Uterus (tissue), 2 donors: ENCODE measurements around the gene MYBBP1A.

Source experiments
- POLR2A ChIP-seq, 2 donors: fragments of 450-650 bp; IDR thresholded peaks; one replicate each; pipeline ENCODE4 v1.6.1; 2016; ENCODE audit warnings: antibody characterized with exemption in 2 of 2, mild to moderate bottlenecking in 1 of 2, moderate library complexity in 1 of 2
- TF ChIP-seq, protein P1 (sequence below), 4 experiments: fragments of 200-600 bp in 2 of 4; fragments of 450-650 bp in 2 of 4; sonication (generic) in 2 of 4; IDR thresholded peaks; one replicate each; pipeline ENCODE4 v1.5.1; 2016 to 2019; ENCODE audit warnings: antibody characterized with exemption in 4 of 4, mild to moderate bottlenecking in 2 of 4, moderate library complexity in 1 of 4

DNA sequence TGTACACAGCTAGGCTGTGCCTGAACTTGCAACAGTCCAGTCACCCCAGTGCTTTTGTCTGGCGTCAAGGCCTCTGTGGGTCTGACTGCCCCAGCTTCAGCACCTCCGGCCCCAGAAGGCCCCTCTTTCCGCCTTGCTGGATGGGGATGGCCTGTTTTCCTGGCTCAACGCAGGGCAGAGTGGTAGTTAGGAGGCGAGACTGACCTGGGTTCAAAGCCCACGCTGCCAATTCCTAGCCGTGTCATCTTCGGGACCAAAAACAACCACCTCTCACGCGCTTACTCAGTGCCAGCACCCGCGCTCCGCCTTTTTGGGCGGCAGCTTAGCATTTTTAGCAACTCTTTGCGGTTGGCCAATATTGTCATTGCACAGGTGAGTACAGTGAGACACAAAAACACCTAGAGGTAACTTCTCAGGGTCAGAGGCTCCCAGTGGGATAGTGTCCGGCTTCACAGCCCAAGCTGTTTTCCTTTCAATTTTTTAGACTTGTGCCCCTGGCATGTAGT, 4.6 kb downstream of the MYBBP1A start:
- TF ChIP-seq, protein P1, sequence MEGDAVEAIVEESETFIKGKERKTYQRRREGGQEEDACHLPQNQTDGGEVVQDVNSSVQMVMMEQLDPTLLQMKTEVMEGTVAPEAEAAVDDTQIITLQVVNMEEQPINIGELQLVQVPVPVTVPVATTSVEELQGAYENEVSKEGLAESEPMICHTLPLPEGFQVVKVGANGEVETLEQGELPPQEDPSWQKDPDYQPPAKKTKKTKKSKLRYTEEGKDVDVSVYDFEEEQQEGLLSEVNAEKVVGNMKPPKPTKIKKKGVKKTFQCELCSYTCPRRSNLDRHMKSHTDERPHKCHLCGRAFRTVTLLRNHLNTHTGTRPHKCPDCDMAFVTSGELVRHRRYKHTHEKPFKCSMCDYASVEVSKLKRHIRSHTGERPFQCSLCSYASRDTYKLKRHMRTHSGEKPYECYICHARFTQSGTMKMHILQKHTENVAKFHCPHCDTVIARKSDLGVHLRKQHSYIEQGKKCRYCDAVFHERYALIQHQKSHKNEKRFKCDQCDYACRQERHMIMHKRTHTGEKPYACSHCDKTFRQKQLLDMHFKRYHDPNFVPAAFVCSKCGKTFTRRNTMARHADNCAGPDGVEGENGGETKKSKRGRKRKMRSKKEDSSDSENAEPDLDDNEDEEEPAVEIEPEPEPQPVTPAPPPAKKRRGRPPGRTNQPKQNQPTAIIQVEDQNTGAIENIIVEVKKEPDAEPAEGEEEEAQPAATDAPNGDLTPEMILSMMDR (IDR thresholded peaks at IDR 0.05) = no peak
- TF ChIP-seq POLR2A (IDR thresholded peaks at IDR 0.05) = no peak
